Stomach (tissue), 4 donors: ENCODE measurements around the gene IFI44L.

Experiments used
- POLR2A ChIP-seq, 4 donors: fragments of 450-650 bp; IDR thresholded peaks; one replicate each; pipeline ENCODE4 v1.6.1; 2016; ENCODE audit warnings: antibody characterized with exemption in 4 of 4, control low read depth in 2 of 4, mild to moderate bottlenecking in 1 of 4, moderate library complexity in 1 of 4
- TF ChIP-seq, protein P1 (sequence below), 7 experiments: fragments of 450-650 bp in 4 of 7; fragments of 200-600 bp in 3 of 7; sonication (generic) in 3 of 7; IDR thresholded peaks; one replicate each; pipeline ENCODE4 v1.5.1; 2016 to 2019; ENCODE audit warnings: antibody characterized with exemption in 7 of 7, control low read depth in 2 of 7, mild to moderate bottlenecking in 1 of 7

DNA sequence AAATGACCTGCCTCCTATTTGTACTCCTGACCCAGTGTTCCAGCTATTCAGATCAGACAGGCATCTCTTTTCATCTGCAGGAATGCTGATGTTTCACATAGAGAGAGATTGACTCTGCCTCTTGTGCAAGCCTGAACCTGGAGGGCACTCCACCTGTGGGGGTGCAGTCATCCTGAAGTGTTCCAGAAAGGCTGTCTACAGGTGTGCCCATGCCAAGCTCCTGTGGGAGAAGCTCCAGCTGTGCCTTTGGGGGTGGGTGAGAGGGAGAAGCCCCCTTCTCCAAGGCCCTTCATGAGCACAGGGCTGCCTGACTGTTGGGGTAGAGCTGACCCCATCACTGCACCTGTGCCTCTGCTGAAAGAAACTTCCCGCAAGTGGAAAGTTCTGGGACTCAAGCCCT, 52.2 kb downstream of the IFI44L start:
- TF ChIP-seq, protein P1, sequence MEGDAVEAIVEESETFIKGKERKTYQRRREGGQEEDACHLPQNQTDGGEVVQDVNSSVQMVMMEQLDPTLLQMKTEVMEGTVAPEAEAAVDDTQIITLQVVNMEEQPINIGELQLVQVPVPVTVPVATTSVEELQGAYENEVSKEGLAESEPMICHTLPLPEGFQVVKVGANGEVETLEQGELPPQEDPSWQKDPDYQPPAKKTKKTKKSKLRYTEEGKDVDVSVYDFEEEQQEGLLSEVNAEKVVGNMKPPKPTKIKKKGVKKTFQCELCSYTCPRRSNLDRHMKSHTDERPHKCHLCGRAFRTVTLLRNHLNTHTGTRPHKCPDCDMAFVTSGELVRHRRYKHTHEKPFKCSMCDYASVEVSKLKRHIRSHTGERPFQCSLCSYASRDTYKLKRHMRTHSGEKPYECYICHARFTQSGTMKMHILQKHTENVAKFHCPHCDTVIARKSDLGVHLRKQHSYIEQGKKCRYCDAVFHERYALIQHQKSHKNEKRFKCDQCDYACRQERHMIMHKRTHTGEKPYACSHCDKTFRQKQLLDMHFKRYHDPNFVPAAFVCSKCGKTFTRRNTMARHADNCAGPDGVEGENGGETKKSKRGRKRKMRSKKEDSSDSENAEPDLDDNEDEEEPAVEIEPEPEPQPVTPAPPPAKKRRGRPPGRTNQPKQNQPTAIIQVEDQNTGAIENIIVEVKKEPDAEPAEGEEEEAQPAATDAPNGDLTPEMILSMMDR (IDR thresholded peaks at IDR 0.05): no peak
- TF ChIP-seq POLR2A (IDR thresholded peaks at IDR 0.05): no peak
